GM18858 (cell line): ENCODE results near the gene MYOF.
"Not testable (repeated sequence)": the region's sequence is repeated elsewhere in the genome, so short reads cannot be mapped to it uniquely, and the experiment has no call there.

ENCODE experiments used
- ATAC-seq: cut with Tn5 transposase; IDR thresholded peaks from one replicate; pipeline ENCODE4 v1.9.1; 2021; ENCODE audit not compliant: unreplicated experiment

MYOF gene

DNA sequence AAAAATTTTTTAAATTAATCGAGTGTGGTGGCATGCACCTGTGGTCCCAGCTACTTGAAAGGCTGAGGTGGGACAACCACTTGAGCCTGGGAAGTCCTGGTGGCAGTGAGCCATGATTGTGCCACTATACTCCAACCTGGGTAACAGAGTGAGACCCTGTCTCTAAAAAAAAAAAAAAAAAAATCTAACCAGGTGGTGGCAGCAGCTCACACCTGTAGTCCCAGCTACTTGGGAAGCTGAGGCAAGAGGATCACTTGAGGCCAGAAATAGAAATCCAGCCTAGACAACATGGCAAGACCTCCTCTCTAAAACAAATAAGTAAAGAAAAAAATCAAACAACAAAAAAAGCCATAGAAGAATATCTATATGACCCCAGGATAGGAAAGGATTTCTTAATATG lies 3.6 kb upstream of the MYOF start:
- no peak for ATAC-seq

DNA sequence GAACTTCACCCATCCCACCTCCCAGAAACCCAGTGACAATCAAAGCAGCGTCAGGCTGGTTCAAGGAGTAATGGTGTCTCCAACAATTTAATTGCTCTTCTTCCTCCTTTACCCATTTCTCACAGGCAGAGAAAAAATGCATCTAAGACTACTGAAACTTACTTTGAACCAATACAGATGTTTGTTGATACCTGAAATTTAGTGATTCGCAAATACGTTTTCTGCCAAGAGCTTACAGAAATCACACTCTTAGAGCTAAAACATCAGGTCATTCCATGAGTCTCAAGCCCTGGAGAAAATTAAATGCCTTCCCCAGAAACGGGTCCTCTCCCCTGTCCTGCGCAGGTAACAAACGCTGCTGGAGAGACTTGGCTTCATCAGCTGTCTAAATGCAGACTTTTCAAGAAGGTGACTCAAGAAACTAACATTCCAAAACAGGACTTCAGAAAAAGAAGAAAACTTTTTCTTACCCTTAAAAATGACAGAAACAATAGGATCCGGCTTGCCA lies 443 bp downstream of the MYOF start:
- no peak for ATAC-seq

DNA sequence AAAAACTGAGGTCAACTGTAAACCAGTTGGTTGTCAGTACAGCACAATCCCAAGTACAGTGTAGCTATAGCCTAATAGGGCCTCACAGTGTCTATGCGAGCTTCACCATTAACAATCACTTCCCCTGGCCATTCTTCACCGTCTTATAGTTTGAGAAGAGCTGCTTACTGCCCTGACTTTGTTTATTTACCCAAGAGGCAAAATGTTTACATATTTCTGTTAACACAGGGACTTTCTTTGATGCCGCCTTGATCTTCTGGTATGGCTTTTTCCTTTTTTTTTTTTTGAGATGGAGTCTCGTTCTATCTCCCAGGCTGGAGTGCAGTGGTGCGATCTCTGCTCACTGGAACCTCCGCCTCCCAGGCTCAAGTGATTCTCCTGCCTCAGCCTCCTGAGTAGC lies 3.3 kb downstream of the MYOF start:
- no peak for ATAC-seq

GRCh38 chr10:93476756-93477155 lies 5.4 kb downstream of the MYOF start:
- ATAC-seq: no peak

- ATAC-seq: no peak
Observed at GRCh38 chr10:93475871-93476270, 6.3 kb downstream of the MYOF start.

DNA sequence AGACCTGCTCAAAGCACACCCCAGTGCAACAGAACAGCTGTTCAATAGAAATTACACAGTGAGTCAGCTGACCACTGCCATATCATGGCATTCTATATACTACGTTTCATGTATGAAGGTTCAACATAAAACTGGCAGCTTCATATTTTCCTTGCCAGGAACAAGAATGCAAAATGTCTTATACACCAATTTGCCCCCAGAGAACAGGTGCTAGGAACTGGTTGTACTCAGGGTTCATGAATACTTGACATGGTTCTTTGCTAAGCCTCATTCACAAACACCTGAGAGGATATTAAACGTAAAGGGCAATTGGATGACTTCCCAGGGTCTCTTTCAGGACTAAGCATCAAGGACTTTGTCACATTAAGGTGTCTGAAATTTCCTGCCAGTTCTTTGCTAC lies 6.9 kb downstream of the MYOF start:
- no peak for ATAC-seq

DNA sequence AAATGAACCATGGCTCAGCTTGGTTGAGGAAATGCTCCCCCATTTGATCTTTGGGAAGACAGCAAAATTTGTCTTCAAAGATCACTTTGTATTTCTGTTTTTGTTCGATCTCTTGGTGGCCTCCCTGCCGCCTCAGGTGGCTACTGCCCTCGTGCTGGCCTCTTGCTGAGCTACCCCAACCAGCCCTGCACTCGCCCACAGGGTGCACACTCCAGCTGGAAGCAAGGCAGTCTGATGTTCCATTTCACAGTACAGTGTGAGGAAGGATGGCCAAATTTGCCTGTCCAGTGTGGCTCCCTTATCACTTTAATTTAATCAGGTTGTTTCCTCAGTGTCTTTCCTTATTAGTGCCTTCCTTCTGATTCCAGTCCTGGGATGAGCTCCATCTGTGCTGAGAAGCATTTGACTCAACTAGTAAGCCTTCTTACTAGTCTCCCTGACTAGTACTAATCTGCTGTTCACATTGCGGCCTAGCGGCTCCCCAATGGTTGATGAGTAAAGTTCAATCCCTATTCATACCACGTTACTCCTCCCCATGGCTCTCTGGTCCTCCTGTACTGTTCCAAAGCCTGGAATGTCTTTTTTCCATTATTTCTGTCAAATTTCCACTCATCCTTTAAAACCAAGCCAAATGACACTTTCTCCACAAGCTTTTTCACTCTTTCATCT lies 8.2 kb downstream of the MYOF start:
- ATAC-seq: no peak

GRCh38 chr10:93473161-93473560 lies 9.0 kb downstream of the MYOF start:
- no peak for ATAC-seq

- no peak for ATAC-seq
Observed at GRCh38 chr10:93471110-93471651, 11.0 kb downstream of the MYOF start.

DNA sequence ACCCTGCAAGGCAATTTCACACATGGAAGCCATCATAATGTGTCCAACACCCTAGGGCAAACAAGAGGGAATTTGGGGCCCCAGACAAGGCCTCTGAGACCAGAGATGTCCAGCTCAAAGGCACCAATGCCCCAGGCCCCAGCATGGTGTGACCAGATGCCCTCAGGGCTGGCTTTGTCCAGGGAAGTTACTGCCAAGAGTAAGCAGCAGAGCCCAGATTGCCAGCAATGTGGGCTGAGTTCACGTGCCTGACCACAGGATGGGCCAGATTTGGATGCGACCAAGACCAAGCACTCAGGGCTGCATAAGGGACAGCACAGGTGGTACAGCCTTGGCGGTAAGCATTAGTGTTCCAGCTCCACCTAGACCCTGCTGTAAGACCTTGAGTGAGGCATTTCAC lies 12.7 kb downstream of the MYOF start:
- no peak for ATAC-seq

DNA sequence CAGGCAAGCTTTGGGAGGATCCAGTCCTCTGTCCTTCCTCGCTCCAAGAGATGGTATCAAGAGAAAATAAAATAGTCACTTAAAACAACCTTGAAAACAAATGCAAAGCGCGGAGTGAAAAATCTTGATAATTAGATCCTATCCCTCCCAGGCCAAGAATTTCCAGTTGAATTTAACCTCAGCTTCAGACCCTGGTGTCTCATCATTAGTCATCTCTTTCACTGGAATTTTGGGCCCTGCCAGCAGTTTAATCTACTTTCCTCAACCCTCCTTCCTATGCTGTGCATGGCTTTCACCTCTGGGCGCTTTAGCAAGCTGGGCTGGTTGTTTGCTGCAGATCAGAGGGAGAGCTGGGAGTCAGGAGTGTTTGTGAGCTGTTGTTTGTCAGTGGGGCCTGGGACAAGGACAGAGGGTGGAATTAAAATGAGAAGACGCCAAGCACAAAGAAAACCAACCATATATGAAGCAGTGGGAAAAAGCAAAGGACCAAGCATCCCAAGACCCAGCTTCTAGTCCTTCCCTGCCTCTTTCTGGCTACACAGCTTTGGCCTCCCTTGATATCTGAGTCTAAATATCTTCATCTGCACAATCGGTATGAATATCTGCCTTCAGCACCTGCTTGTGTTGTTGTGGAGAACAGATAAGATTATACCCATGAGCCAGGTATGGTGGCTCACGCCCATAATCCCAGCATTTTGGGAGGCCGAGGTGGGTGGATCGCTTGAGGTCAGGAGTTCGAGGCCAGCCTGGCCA lies 13.5 kb downstream of the MYOF start:
- no peak for ATAC-seq

- not testable (repeated sequence) for ATAC-seq
Observed at GRCh38 chr10:93467635-93468034, 14.5 kb downstream of the MYOF start.

- ATAC-seq: no peak
Observed at GRCh38 chr10:93465806-93466675, 16.1 kb downstream of the MYOF start.

DNA sequence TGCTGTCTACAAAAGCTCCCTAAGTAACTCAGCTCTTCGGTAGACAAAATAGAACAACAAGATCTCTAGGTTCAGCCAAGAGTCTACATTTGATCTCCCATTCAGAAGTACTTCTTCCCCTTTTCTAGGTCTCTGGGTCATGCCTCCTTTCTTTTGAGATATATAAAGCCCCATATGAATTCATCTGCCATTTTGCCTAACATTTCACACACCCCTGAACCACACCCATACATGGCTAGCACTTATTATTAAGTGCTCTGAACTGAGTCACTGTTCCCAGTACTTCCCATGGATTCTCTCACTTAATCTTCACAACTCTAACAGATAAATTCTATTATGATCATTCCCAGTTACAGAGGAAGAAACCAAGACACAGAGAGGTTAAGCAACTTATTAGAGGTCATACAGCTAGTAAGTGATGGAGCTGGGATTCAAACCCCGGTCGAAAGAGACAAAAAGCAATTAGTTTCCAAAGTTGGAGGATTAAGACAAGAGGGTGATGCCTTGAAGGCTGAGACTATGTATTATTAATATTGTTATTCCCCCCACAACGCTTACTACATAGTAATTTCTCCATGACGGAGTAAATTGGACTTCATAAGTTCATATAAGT lies 17.3 kb downstream of the MYOF start:
- no peak for ATAC-seq

DNA sequence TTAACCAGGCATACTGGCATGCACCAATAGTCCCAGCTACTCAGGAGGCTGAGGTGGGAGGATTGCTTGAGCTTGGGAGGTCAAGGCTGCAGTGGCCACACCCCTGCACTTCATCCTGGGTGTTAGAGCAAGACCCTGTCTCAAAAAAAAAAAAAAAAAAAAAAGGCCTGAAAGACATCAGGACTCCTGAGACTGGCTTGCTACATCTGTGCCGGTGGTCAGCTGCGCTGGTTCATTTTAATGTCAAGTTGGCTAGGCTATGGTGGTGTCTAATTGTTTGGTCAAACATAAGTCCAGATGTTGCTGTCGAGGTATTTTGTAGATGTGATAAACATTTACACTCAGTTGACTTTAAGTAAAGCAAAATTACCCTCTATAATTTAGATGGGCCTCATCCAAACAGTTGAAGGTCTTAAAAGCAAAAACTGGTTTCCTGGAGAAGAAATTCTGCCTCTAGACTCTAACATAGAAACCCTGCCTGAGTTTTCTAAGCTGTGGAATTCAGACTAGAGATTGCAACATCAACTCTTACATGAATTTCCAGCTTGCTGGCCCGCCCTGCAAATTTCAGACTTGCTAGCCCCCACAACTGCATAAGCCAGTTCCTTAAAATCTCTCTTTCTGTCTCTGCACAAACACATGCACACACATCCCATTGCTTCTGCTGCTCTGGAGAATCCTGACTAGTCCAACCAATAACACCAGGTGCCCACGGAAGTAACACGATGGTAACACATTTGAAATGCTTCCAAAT lies 18.2 kb downstream of the MYOF start:
- no peak for ATAC-seq

DNA sequence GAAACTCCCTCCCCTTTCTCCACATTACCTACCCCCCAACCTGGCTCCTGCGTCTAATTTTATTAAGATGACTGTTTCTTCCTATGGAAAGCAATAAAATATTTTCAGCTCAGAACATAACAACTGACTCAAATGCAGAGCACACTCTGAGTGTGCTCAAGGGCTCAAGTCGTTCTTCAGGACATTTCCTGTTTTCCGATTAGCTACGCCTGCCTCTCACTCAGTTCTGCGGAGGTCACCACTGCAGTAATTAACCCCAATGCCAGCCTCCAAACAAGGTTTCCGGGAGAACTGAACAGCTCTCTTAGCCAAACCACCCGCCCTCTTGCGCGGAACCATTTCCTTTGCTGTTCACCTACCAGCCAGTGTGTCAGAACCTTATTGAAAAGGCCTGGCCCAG lies 19.3 kb downstream of the MYOF start:
- no peak for ATAC-seq

GRCh38 chr10:93462371-93462770 lies 19.8 kb downstream of the MYOF start:
- ATAC-seq: no peak

GRCh38 chr10:93461807-93462178 lies 20.3 kb downstream of the MYOF start:
- ATAC-seq: no peak

DNA sequence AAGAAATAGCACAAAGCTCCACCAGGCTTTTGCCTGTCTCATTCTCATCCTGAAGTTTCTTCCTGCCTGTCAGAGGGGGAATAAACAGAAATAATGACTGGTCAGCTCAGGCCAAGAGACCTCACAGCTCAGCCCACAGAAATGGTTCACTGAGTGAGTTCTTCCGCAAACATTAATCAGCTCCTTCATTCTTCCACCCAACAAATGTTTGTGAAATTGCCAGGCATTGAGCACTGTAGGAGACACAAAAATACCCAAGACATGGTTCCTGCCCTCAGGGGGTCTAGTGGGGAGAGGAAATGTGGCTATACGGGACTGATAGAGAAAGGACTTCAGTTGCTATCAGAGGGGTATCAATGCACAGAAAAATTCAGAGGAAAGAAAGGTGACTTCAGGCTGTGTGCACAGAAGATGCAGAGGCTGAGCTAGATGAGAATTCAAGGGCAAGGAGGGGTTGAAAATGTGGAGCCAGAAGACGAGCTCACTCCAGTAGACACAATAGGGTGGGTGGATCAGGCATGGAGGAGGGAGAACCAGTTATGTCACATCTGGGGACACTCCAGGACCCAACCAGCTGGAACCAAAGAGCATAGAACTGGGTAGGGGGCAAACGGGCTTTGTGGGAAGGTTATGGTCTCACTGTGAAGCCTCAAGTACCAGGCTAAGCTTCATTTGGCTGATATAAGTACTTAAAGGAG lies 20.9 kb downstream of the MYOF start:
- ATAC-seq: no peak

DNA sequence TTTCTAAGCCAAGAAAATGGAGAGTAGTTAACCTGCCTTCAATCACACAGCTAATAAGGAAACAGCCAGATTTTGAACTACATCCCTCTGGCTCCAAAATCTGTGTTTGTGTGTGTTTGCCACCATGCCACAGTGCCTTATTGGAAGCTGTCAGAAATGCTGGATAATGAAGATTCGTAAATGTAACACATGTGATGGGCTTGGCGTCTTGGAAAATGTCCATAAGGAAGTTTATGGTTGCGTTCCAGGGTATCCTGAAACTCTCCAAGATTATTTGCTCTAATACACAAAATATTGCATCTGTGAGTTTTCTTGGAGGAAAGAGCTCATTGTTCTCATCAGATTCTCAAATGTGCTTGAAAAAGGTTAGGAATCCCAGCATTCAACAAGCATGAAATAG lies 22.7 kb downstream of the MYOF start:
- no peak for ATAC-seq
